ENCODE data around the gene ROR2. TPM values are rescaled to one million over a fixed set of nuclear protein-coding genes. Genes with fewer than 3 reads are reported as not detected.

Gene ROR2
- polyA plus RNA-seq, 3 donors: 14.1 to 17.3 (median 14.2) TPM

DNA sequence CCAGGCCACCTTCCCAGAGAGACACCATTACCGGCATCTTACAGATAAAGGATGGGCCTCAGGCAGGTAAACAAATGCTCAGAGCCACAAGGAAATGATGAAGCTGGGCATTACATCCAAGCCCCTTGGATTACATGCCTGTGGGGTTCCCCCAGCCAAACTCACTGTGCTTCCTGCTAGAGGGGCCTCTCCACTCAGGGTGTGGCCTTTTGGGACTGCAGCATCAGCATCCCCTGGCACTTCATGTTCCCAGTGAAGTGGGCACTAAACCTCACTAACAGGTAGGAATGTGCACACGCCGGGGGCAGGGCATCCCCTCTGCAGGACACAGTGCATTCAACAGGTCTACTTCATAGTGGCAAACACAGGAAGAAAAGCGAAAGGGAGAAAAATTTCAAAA lies 125.9 kb downstream of the ROR2 start:
- no peak for DNase-seq (ENCODE audit: low read depth in 3 of 3, low spot score in 2 of 3)

GRCh38 chr9:91820949-91821880 lies 128.8 kb downstream of the ROR2 start:
- no peak for DNase-seq (ENCODE audit: low read depth in 3 of 3, low spot score in 2 of 3)

DNA sequence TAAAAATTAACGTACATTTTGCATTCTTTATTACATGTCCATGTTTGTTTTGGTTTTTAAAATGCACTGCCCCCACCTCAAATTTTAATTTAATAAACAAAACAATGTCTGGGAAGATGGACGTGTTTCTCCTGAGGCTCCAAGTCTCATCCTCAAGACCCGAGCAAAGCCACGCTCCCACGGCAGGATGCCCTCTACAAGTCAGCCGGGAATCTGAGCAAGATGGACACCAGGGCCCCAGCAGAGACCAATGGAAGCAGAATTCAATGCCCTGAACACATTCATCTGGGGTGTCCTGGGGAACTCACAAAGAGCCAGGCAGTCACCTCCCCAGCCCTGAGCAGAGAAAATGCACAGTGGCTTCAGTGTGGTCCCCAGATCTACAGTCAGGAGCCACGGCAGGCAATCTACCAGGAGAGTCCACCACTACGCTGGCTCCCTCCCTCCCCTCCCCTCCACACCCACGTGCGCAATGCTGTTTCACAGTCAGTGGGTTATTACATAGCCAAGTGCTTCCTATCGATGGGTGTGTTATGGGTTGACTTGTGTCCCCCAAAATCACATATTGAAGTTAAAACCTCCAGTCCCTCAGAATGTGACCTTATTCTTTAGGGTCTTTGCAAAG lies 129.8 kb downstream of the ROR2 start:
- DNase-seq (ENCODE audit: low read depth in 3 of 3, low spot score in 2 of 3): no peak

DNA sequence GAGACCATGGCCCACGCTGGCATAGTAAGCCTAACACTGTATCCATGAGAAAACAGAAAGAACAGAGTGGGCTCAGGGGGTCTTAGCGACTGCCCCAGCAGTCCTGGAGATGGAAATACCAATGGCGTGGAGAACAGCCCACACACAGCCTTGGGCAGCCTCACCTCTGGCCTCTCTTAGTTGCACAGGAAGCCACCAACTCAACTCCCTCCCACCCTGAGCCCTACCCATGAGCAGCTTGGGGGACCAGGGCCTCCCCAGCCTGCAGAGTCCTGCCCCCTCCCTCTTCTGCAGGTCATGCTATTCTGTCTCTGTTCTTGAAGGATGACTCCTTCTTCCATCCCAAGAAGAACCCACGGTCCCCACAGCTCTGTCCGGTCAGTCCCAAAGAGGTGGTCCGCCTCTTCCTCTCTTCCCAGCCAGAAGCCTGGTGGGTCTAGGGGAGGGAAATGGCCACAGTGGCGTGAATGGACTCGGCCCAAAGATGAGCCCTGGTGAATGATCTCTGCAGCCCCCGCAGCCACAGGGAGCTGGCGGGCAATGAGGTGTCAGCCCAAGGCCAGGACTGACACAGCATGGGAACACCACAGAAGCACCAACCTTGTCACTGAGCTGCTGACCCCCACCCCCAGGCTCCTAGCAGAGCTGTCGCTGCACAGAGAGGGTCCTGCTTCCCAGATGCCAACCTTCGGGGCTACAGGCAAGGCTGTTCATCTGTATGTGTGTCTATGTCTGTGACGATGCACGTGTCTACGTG lies 131.2 kb downstream of the ROR2 start:
- DNase-seq (ENCODE audit: low read depth in 3 of 3, low spot score in 2 of 3): no peak

DNA sequence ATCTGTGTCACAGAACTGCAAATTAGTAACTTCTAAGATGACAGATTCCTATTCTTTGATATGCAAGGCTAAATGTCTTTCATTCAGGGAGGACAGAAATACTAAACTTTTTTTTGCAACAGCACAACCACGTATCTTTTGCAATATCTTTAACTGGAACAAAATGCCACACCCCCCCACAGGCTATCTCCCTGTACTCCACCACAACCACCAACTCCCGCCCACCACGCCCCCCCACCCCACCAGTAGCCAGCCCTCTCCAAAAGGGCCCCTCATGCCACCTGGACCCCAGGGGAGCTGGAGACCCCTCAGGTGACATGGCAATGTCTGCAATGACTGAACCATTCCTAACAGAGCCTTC lies 131.8 kb downstream of the ROR2 start:
- DNase-seq (ENCODE audit: low read depth in 3 of 3, low spot score in 2 of 3): no peak

DNA sequence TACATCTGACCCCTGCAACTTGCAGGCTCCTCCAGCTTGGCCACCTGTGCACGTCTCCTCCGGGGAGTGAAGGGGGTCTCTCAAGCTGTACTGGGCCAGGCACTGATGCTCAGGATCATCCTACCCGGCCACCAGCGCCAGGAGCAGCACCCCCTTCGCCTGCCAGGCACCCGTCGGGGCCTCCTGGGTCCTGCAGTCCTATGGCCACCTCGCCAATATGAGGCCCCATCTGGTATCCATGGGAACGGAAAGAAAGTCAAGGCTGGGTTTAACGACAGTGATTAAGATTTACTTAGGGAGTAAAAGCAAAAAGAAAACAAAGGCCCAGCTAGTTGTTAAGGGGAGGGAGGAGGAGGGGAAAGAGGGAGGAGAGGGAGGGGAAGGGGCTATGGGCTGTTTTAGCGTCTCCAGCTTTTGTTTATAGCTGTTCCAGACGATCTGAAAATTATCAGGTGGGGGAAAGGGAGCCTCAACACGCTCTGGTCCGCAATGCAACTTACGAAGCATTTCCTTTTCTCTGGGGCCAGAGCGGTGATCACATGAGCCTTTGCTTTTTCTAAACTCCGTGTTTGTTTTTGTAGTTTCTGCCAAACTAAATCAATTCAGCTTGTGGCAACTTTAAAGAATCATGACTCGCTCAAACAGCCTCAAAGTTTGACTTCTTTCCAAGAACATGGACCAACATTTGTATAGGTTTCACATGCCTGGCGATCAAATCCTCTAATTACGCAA lies 132.4 kb downstream of the ROR2 start:
- peak in 2 of 3 donors; percentile 75 to 83 for DNase-seq (ENCODE audit: low read depth in 3 of 3, low spot score in 2 of 3)

DNA sequence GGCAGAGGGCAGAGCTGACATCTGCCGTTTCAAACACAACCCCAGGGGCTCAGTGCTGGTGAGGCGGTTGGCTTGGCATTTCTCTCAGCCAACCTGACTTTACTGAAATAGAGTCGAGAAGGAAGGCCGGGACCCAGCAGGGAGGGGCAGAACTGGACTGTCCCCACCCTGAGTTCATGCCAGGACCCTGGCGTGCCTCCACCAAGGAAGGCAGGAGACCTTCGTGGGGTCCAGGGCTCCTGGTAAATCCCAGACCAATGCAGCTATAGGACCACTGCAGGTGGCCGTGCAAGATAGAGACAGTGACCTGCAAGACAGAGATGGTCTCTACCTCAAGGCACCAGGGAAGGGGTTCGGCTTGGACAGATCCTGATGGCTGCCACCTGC lies 132.9 kb downstream of the ROR2 start:
- no peak for DNase-seq (ENCODE audit: low read depth in 3 of 3, low spot score in 2 of 3)

DNA sequence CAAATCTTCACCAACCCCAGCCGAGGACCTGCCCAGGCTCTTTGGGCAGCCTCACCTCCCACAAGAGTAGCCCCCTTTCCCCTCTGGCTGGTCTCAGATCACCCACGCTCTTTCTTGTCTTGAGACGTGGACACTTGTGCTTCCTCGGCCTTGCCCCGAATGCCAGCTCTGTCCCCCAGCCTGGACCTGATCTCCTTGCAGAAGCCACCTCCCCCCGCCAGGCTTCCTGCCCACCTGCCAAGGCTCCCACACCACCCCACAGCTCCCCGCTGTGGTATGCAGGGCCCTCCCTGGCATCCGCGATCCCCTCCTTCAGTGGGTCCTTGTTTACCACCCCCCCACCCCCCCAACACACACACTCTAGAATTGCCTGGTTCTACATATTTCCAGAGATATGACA lies 133.7 kb downstream of the ROR2 start:
- no peak for DNase-seq (ENCODE audit: low read depth in 3 of 3, low spot score in 2 of 3)

DNA sequence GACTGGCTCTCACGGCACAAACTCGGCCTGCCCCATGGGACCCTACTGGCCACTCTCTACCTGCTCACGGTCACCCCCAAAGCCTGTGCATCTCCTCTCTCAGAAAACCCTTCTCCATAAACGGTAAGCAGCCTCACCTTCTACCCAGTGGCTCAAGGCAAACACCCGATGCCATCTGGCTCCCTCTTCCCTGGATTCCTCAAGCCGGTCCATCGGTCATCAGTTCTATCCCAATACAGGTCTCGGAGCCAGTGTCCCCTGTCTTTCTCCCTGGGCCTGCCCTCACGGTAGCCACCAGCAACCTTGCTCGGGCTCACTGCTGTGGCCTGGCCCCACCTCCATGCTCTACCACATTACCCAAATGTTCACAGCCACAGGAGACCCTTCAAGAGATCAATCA lies 134.1 kb downstream of the ROR2 start:
- no peak for DNase-seq (ENCODE audit: low read depth in 3 of 3, low spot score in 2 of 3)

GRCh38 chr9:91814753-91815152 lies 135.3 kb downstream of the ROR2 start:
- DNase-seq (ENCODE audit: low read depth in 3 of 3, low spot score in 2 of 3): no peak

DNA sequence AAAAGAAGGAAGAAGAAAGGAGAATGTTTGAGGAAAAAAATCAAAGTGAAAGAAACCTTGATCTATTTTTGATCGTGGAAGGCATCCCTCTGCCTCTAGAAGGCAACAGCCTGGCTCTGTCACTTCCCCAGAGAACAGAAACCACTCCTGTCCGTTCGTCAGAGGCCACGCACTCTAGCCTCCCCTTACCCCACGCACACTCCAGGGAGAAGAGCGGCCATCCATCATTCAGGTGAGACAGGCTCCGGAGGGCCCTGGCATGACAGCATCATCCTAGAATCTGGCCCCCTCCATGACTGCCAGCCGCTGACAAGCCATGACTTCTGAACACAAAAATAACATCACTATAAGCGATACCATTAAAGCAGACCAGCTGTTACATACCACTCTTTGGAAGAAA lies 135.8 kb downstream of the ROR2 start:
- no peak for DNase-seq (ENCODE audit: low read depth in 3 of 3, low spot score in 2 of 3)

- no peak for DNase-seq (ENCODE audit: low read depth in 3 of 3, low spot score in 2 of 3)
These were observed 136.7 kb downstream of the ROR2 start for GRCh38 chr9:91813176-91813795.

GRCh38 chr9:91812191-91812590 lies 137.8 kb downstream of the ROR2 start:
- no peak for DNase-seq (ENCODE audit: low read depth in 3 of 3, low spot score in 2 of 3)

GRCh38 chr9:91811024-91811909 lies 138.8 kb downstream of the ROR2 start:
- no peak for DNase-seq (ENCODE audit: low read depth in 3 of 3, low spot score in 2 of 3)

DNA sequence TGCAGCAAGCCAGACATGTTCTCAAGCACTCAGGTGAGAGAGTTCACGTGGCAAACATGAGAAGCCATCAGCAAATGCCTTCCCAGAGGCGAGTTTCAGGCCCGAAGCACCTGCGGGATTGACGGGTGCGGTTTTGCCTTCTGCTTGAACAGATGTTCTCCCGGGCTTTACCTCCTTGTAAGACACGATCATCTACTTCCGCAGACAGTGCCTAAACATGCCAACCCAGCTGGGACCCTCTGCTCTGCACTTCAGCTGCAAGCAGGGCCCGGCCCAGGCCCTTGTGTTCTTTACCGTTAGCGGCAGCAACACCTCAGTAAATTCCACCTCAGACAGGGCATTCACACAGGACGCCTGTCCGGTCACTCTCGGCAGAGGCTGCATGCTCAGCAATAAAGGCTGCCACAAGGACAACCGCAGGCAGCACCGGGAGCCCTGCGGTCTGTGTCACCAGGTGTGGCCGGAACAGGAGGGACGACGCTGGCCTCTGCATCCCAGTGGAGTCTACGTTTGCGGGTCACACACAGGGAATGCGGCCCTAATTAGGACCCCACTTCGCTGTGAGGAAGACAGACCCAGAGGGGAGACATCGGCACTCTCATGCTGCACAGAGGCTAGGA lies 139.6 kb downstream of the ROR2 start:
- DNase-seq (ENCODE audit: low read depth in 3 of 3, low spot score in 2 of 3): no peak

- no peak for DNase-seq (ENCODE audit: low read depth in 3 of 3, low spot score in 2 of 3)
These were observed 140.3 kb downstream of the ROR2 start for GRCh38 chr9:91809581-91810285.

DNA sequence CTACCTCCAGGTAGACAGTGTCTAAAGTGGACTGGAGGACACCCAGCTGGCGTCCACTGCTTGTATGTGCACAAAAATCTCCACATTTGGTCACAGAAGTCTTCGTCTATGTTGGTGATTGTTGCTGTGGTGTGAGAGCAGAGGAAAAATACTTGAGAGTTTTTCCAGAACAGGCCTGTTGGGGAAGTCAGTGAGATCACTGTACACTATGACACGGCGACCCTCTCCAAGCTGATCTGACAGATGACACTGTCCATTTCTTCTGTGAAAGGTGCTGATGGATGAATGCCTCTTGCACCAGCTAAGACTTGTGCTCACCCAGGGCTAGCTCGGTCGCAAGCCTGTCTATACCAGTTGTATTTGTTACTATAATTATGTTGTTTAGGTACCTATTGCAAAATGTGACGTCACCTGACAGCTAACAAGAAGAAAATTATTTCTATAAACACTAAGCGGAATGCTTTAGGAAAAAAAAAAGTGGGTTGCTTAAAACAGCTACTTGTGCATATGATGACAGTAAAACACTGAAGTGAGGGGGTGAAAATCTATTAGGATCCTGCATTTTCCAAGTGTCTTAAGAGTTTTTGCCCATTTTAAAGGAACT lies 142.3 kb downstream of the ROR2 start:
- DNase-seq (ENCODE audit: low read depth in 3 of 3, low spot score in 2 of 3): no peak

- DNase-seq (ENCODE audit: low read depth in 3 of 3, low spot score in 2 of 3): no peak
These were observed 145.0 kb downstream of the ROR2 start for GRCh38 chr9:91805031-91805430.

All from right renal cortex interstitium (tissue), 3 donors.